NCI-H82 (cell line): ENCODE results near the gene LIF.
"Not testable (repeated sequence)": the region's sequence is repeated elsewhere in the genome, so short reads cannot be mapped to it uniquely, and the experiment has no call there.

Experiments used
- DNase-seq: peaks from one replicate; lab custom pipeline; 2025; lab: John Stamatoyannopoulos, UW

Gene LIF

GRCh38 chr22:30241576-30242371 lies 4.8 kb downstream of the LIF start:
- DNase-seq, result no peak

- DNase-seq, result no peak
Observed at GRCh38 chr22:30240541-30241417, 5.8 kb downstream of the LIF start.

- DNase-seq, result no peak
Observed at GRCh38 chr22:30239488-30240405, 6.8 kb downstream of the LIF start.

- DNase-seq, result peak; percentile 43
Observed at GRCh38 chr22:30238661-30239487, 7.7 kb downstream of the LIF start.

- no peak for DNase-seq
Observed at GRCh38 chr22:30238136-30238535, 8.4 kb downstream of the LIF start.

GRCh38 chr22:30236875-30237274 lies 9.7 kb downstream of the LIF start:
- DNase-seq, result no peak

- no peak for DNase-seq
Observed at GRCh38 chr22:30235687-30236170, 10.8 kb downstream of the LIF start.

GRCh38 chr22:30234786-30235470 lies 11.6 kb downstream of the LIF start:
- peak; percentile 96 for DNase-seq

GRCh38 chr22:30234325-30234724 lies 12.2 kb downstream of the LIF start:
- DNase-seq, result not testable (repeated sequence)

- DNase-seq, result no peak
Observed at GRCh38 chr22:30233582-30233981, 13.0 kb downstream of the LIF start.

- no peak for DNase-seq
Observed at GRCh38 chr22:30232716-30233218, 13.8 kb downstream of the LIF start.

- DNase-seq, result no peak
Observed at GRCh38 chr22:30230787-30231461, 15.6 kb downstream of the LIF start.

GRCh38 chr22:30230330-30230729 lies 16.2 kb downstream of the LIF start:
- DNase-seq, result no peak

GRCh38 chr22:30228509-30229359 lies 17.8 kb downstream of the LIF start:
- DNase-seq, result no peak

- no peak for DNase-seq
Observed at GRCh38 chr22:30227438-30228228, 18.9 kb downstream of the LIF start.

- no peak for DNase-seq
Observed at GRCh38 chr22:30226192-30226832, 20.2 kb downstream of the LIF start.

GRCh38 chr22:30225220-30225927 lies 21.2 kb downstream of the LIF start:
- no peak for DNase-seq
